ENCODE data around the gene RRM2.

RRM2 gene

GRCh38 chr2:10120158-10120876 lies 2.2 kb upstream of the RRM2 start:
- Histone ChIP-seq H3K4me1 (ENCODE audit: control insufficient read depth, insufficient read depth, low read length) (0 out of 2 replicates have a peak, but pooled peaks cover 6% of the 10 kb centered on the region), H3K27ac (ENCODE audit: low read depth, low read length) (peak overlapping the region; percentile 99), H3K9me3 (ENCODE audit: control insufficient read depth, insufficient read depth, low read length) (no peaks in the 10 kb centered on the region), H3K4me3 (ENCODE audit: low read depth, low read length) (peak overlapping the region; percentile 85), H3K9ac (ENCODE audit: low read depth, low read length) (peak overlapping the region; percentile 78), H3K36me3 (ENCODE audit: control insufficient read depth, insufficient read depth, low read length) (peaks cover 19% of the 10 kb centered on the region), H3K27me3 (ENCODE audit: control insufficient read depth, insufficient read depth, low read length) (no peaks in the 10 kb centered on the region)

- Histone ChIP-seq H3K27ac (ENCODE audit: low read depth, low read length) (peak overlapping the region; percentile 99), H3K36me3 (ENCODE audit: control insufficient read depth, insufficient read depth, low read length) (peaks cover 26% of the 10 kb centered on the region), H3K4me3 (ENCODE audit: low read depth, low read length) (peak overlapping the region; percentile 85), H3K9me3 (ENCODE audit: control insufficient read depth, insufficient read depth, low read length) (no peaks in the 10 kb centered on the region), H3K9ac (ENCODE audit: low read depth, low read length) (peak overlapping the region; percentile 78), H3K27me3 (ENCODE audit: control insufficient read depth, insufficient read depth, low read length) (no peaks in the 10 kb centered on the region), H3K4me1 (ENCODE audit: control insufficient read depth, insufficient read depth, low read length) (0 out of 2 replicates have a peak, but pooled peaks cover 6% of the 10 kb centered on the region)
Observed at GRCh38 chr2:10120877-10121574, 1.5 kb upstream of the RRM2 start.

- peak overlapping the region; percentile 99 for H3K27ac ChIP-seq (ENCODE audit: low read depth, low read length)
- 0 out of 2 replicates have a peak, but pooled peaks cover 6% of the 10 kb centered on the region for H3K4me1 ChIP-seq (ENCODE audit: control insufficient read depth, insufficient read depth, low read length)
Observed at GRCh38 chr2:10123281-10123680, 742 bp downstream of the RRM2 start.

GRCh38 chr2:10124538-10125045 lies 2.1 kb downstream of the RRM2 start:
- peak overlapping the region; percentile 85 for H3K4me3 ChIP-seq (ENCODE audit: low read depth, low read length)
- no peaks in the 10 kb centered on the region for H3K9me3 ChIP-seq (ENCODE audit: control insufficient read depth, insufficient read depth, low read length)
- 0 out of 2 replicates have a peak, but pooled peaks cover 6% of the 10 kb centered on the region for H3K4me1 ChIP-seq (ENCODE audit: control insufficient read depth, insufficient read depth, low read length)
- no peaks in the 10 kb centered on the region for H3K27me3 ChIP-seq (ENCODE audit: control insufficient read depth, insufficient read depth, low read length)
- peaks cover 62% of the 10 kb centered on the region for H3K36me3 ChIP-seq (ENCODE audit: control insufficient read depth, insufficient read depth, low read length)
- no peak overlapping the region for H3K9ac ChIP-seq (ENCODE audit: low read depth, low read length)
- peak overlapping the region; percentile 49 for H3K27ac ChIP-seq (ENCODE audit: low read depth, low read length)

More at GRCh38 chr2:10123281-10123680, 742 bp downstream of the RRM2 start:
- Histone ChIP-seq H3K9me3 (ENCODE audit: control insufficient read depth, insufficient read depth, low read length) (no peaks in the 10 kb centered on the region), H3K27me3 (ENCODE audit: control insufficient read depth, insufficient read depth, low read length) (no peaks in the 10 kb centered on the region), H3K4me3 (ENCODE audit: low read depth, low read length) (peak overlapping the region; percentile 85), H3K9ac (ENCODE audit: low read depth, low read length) (peak overlapping the region; percentile 87), H3K36me3 (ENCODE audit: control insufficient read depth, insufficient read depth, low read length) (peaks cover 49% of the 10 kb centered on the region)

GRCh38 chr2:10125842-10126631 lies 3.5 kb downstream of the RRM2 start:
- no peaks in the 10 kb centered on the region for H3K9me3 ChIP-seq (ENCODE audit: control insufficient read depth, insufficient read depth, low read length)
- H3K9ac ChIP-seq (ENCODE audit: low read depth, low read length), result no peak overlapping the region
- no peak overlapping the region for H3K27ac ChIP-seq (ENCODE audit: low read depth, low read length)
- 0 out of 2 replicates have a peak, but pooled peaks cover 6% of the 10 kb centered on the region for H3K4me1 ChIP-seq (ENCODE audit: control insufficient read depth, insufficient read depth, low read length)
- no peak overlapping the region for H3K4me3 ChIP-seq (ENCODE audit: low read depth, low read length)
- H3K27me3 ChIP-seq (ENCODE audit: control insufficient read depth, insufficient read depth, low read length), result no peaks in the 10 kb centered on the region
- H3K36me3 ChIP-seq (ENCODE audit: control insufficient read depth, insufficient read depth, low read length), result peaks cover 75% of the 10 kb centered on the region

- Histone ChIP-seq H3K36me3 (ENCODE audit: control insufficient read depth, insufficient read depth, low read length) (peaks cover 80% of the 10 kb centered on the region), H3K4me3 (ENCODE audit: low read depth, low read length) (no peak overlapping the region)
Observed at GRCh38 chr2:10126632-10127026, 4.1 kb downstream of the RRM2 start.

GRCh38 chr2:10128420-10128819 lies 5.9 kb downstream of the RRM2 start:
- Histone ChIP-seq H3K9ac (ENCODE audit: low read depth, low read length) (no peak overlapping the region), H3K36me3 (ENCODE audit: control insufficient read depth, insufficient read depth, low read length) (peaks cover 95% of the 10 kb centered on the region), H3K4me1 (ENCODE audit: control insufficient read depth, insufficient read depth, low read length) (peaks cover 11% of the 10 kb centered on the region; the same call in 1 of the 2 replicates), H3K4me3 (ENCODE audit: low read depth, low read length) (no peak overlapping the region), H3K27ac (ENCODE audit: low read depth, low read length) (no peak overlapping the region), H3K27me3 (ENCODE audit: control insufficient read depth, insufficient read depth, low read length) (no peaks in the 10 kb centered on the region), H3K9me3 (ENCODE audit: control insufficient read depth, insufficient read depth, low read length) (no peaks in the 10 kb centered on the region)

More at GRCh38 chr2:10126632-10127026, 4.1 kb downstream of the RRM2 start:
- Histone ChIP-seq H3K9ac (ENCODE audit: low read depth, low read length) (no peak overlapping the region), H3K27ac (ENCODE audit: low read depth, low read length) (no peak overlapping the region), H3K9me3 (ENCODE audit: control insufficient read depth, insufficient read depth, low read length) (no peaks in the 10 kb centered on the region), H3K4me1 (ENCODE audit: control insufficient read depth, insufficient read depth, low read length) (0 out of 2 replicates have a peak, but pooled peaks cover 6% of the 10 kb centered on the region), H3K27me3 (ENCODE audit: control insufficient read depth, insufficient read depth, low read length) (no peaks in the 10 kb centered on the region)

GRCh38 chr2:10129490-10129889 lies 7.0 kb downstream of the RRM2 start:
- H3K9me3 ChIP-seq (ENCODE audit: control insufficient read depth, insufficient read depth, low read length), result no peaks in the 10 kb centered on the region
- H3K9ac ChIP-seq (ENCODE audit: low read depth, low read length), result no peak overlapping the region
- no peaks in the 10 kb centered on the region for H3K27me3 ChIP-seq (ENCODE audit: control insufficient read depth, insufficient read depth, low read length)
- no peak overlapping the region for H3K4me3 ChIP-seq (ENCODE audit: low read depth, low read length)
- peaks cover 5% of the 10 kb centered on the region; the same call in 1 of the 2 replicates for H3K4me1 ChIP-seq (ENCODE audit: control insufficient read depth, insufficient read depth, low read length)
- H3K27ac ChIP-seq (ENCODE audit: low read depth, low read length), result no peak overlapping the region
- peaks cover 88% of the 10 kb centered on the region for H3K36me3 ChIP-seq (ENCODE audit: control insufficient read depth, insufficient read depth, low read length)

GRCh38 chr2:10132043-10132575 lies 9.6 kb downstream of the RRM2 start:
- Histone ChIP-seq H3K27me3 (ENCODE audit: control insufficient read depth, insufficient read depth, low read length) (no peaks in the 10 kb centered on the region), H3K9me3 (ENCODE audit: control insufficient read depth, insufficient read depth, low read length) (no peaks in the 10 kb centered on the region), H3K9ac (ENCODE audit: low read depth, low read length) (no peak overlapping the region), H3K4me1 (ENCODE audit: control insufficient read depth, insufficient read depth, low read length) (peaks cover 5% of the 10 kb centered on the region; the same call in 1 of the 2 replicates), H3K4me3 (ENCODE audit: low read depth, low read length) (no peak overlapping the region), H3K27ac (ENCODE audit: low read depth, low read length) (no peak overlapping the region), H3K36me3 (ENCODE audit: control insufficient read depth, insufficient read depth, low read length) (peaks cover 66% of the 10 kb centered on the region)

GRCh38 chr2:10132596-10132995 lies 10.1 kb downstream of the RRM2 start:
- Histone ChIP-seq H3K4me1 (ENCODE audit: control insufficient read depth, insufficient read depth, low read length) (peaks cover 5% of the 10 kb centered on the region; the same call in 1 of the 2 replicates), H3K27ac (ENCODE audit: low read depth, low read length) (no peak overlapping the region), H3K36me3 (ENCODE audit: control insufficient read depth, insufficient read depth, low read length) (peaks cover 62% of the 10 kb centered on the region)

More at GRCh38 chr2:10132596-10132995, 10.1 kb downstream of the RRM2 start:
- Histone ChIP-seq H3K9me3 (ENCODE audit: control insufficient read depth, insufficient read depth, low read length) (no peaks in the 10 kb centered on the region), H3K9ac (ENCODE audit: low read depth, low read length) (no peak overlapping the region), H3K27me3 (ENCODE audit: control insufficient read depth, insufficient read depth, low read length) (no peaks in the 10 kb centered on the region), H3K4me3 (ENCODE audit: low read depth, low read length) (no peak overlapping the region)
